GM13977 (cell line): ENCODE data around the gene SEPTIN7.

Experiments used
- DNase-seq: peaks from one replicate; pipeline ENCODE4 v3.0.0; 2012; ENCODE audit warnings: low spot score
- in situ Hi-C: fragments of 300-500 bp; cut with MboI; formaldehyde crosslinking; loops from one replicate; pipeline ENCODE4 v1.12.0; 2022; ENCODE audit warnings: low sequenced_read_pairs, low pct_unique_long_range_greater_than_20kb, mixed read lengths, inconsistent platforms; ENCODE audit not compliant: unreplicated experiment
- TF ChIP-seq, protein P1 (sequence below): IDR thresholded peaks from 2 replicates; pipeline ENCODE4 v1.5.1; 2012; ENCODE audit warnings: mild to moderate bottlenecking, control low read depth; ENCODE audit not compliant: insufficient read depth; ENCODE audit errors: extremely low read depth, missing control alignments

SEPTIN7 gene

DNA sequence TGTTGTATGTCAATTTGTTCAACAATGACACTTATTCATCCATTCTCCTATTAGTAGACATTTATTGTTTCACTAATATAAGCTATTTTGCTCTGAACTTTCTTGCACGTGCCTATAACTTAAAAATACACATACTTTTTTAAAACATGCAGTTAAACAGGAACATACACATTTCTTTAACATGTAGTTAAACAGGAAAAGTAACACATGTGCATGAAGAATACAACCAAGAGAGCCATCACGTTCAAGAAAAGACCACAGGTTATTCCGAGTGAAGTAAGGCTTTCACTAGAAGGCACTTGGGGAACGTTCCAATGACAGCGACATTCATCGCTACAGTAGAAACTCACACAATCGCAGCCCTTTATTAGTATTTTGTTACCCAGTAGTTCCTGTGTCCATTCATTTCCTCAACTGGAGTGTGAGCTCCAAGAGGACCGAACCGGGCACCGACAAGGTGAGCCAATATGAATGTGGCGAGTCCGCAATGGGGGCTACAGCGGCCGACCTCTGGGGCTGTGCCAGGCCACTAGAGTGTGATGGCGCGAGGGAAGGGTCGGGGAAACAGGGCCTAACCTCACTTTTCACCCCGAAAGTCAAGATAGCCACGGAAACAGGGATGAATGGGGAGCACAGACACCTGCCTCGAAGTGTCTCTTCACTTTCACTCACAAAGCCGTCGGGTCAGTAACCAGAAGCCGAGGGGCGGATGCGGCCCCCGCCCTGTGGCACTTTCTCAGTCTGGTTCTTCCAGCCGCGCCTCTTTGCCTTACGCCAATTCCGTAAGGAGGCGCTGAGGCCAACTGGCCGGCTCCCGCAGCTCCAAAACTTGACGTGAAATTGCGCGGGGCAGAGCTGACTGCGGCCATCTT, 775 bp upstream of the SEPTIN7 start:
- in situ Hi-C loops, result no loop called here
- TF ChIP-seq, protein P1, sequence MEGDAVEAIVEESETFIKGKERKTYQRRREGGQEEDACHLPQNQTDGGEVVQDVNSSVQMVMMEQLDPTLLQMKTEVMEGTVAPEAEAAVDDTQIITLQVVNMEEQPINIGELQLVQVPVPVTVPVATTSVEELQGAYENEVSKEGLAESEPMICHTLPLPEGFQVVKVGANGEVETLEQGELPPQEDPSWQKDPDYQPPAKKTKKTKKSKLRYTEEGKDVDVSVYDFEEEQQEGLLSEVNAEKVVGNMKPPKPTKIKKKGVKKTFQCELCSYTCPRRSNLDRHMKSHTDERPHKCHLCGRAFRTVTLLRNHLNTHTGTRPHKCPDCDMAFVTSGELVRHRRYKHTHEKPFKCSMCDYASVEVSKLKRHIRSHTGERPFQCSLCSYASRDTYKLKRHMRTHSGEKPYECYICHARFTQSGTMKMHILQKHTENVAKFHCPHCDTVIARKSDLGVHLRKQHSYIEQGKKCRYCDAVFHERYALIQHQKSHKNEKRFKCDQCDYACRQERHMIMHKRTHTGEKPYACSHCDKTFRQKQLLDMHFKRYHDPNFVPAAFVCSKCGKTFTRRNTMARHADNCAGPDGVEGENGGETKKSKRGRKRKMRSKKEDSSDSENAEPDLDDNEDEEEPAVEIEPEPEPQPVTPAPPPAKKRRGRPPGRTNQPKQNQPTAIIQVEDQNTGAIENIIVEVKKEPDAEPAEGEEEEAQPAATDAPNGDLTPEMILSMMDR, result no peak
- peak; percentile 75 for DNase-seq

DNA sequence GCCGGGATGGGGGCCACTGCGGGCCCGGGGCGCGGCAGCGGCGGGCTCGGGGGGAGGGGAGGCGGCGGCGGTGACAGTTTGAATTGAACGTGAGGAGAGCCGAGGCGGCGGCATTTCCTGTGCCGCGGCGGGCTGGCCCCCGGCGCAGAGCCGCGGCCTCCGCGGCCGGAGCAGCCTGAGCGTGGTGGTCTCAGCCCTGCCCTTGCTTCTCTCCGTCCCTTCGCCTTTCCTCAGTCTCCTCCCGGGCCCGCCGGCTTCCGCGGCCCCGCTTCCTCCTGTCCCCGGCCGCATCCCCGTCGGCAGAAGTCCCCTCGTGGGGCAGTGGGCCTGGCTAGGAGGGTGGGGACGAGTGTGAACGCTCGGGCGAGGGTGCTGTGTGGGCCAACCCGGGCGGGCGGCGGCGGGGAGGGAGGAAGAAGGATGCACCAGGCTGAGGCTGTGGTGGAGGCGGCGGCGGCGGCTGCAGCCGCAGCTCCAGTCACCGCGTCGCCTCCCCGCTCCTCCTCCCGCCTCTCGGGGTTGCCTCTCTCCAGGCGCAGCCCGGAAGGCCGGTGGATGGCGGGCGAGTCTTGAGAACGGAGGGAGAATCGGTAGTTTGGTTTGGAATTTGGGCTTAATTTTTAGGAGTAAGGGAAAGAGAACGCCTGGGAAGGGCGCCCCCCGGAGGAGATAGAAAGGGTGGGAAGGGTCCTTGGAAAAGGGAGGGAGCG, 690 bp downstream of the SEPTIN7 start:
- in situ Hi-C loops, result no loop called here
- DNase-seq, result peak; percentile 68

DNA sequence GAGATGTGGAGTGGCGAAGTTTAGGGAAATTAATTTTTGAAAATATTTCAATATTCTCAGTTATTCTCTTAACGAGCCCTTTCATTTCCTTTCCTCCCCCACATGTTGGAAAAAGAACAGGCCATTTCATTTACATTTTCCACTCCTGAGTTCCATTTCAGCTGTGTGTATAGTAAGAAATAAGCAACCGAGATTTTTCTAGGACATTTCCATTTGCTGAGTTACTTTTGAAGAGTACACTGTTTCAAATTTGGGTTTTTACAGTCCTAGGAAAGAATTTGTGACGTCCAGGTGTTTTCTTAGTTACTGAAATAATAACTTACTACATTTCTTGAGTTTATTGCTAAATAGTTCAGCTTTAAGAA, 1.2 kb downstream of the SEPTIN7 start:
- DNase-seq, result no peak
- in situ Hi-C loops, result no loop called here
- TF ChIP-seq, protein P1, result no peak

More for the DNA sequence above, 690 bp downstream of the SEPTIN7 start:
- TF ChIP-seq, protein P1, result peak; percentile 51

- TF ChIP-seq, protein P1, result no peak
- DNase-seq, result peak; percentile 24
- in situ Hi-C loops, result no loop called here
These were observed 1.8 kb downstream of the SEPTIN7 start for GRCh38 chr7:35802649-35803048.

- DNase-seq, result no peak
- TF ChIP-seq, protein P1, result no peak
- in situ Hi-C loops, result no loop called here
These were observed 3.5 kb downstream of the SEPTIN7 start for GRCh38 chr7:35804231-35804970.

GRCh38 chr7:35805876-35806275, 5.0 kb downstream of the SEPTIN7 start:
- in situ Hi-C loops, result no loop called here
- no peak for DNase-seq
- TF ChIP-seq, protein P1, result no peak
